Peyer's patch (tissue), 4 donors: ENCODE measurements around the gene FERD3L. TPM values are rescaled to one million over a fixed set of nuclear protein-coding genes. Genes with fewer than 3 reads are reported as not detected.

Experiments used
- DNase-seq, 3 donors: peaks; one replicate each; pipeline ENCODE4 v3.0.0-alpha.2; 2017 to 2019
- H3K27ac ChIP-seq, 4 donors: fragments of 200-600 bp; sonication (generic); one replicate each; pipeline ENCODE4 v1.5.1; 2016 to 2019
- H3K27me3 ChIP-seq, 2 donors: fragments of 200-600 bp; sonication (generic); one replicate each; pipeline ENCODE4 v1.5.1; 2019
- H3K36me3 ChIP-seq, 3 donors: fragments of 200-600 bp; sonication (generic); one replicate each; pipeline ENCODE4 v1.5.1; 2016 to 2019
- H3K4me1 ChIP-seq, 4 donors: fragments of 200-600 bp; sonication (generic); one replicate each; pipeline ENCODE4 v1.5.1; 2016 to 2019
- H3K4me3 ChIP-seq, 4 donors: fragments of 200-600 bp; sonication (generic); 1 replicate in 3 of 4; 2 replicates in 1 of 4; pipeline ENCODE4 v1.5.1; 2016 to 2019; ENCODE audit warnings: mild to moderate bottlenecking in 1 of 4
- H3K9me3 ChIP-seq, 4 donors: fragments of 200-600 bp; sonication (generic); one replicate each; pipeline ENCODE4 v1.5.1; 2016 to 2019; ENCODE audit warnings: mild to moderate bottlenecking in 1 of 4
- POLR2A ChIP-seq, 2 donors: fragments of 450-650 bp; IDR thresholded peaks; one replicate each; pipeline ENCODE4 v1.5.1; 2017; ENCODE audit warnings: antibody characterized with exemption in 2 of 2, mild to moderate bottlenecking in 2 of 2, moderate library complexity in 2 of 2
- total RNA-seq, 4 donors: library from RNA; depleted of rRNA; stranded (reverse); fragments of >200 nt; gene quantifications; one replicate each; pipeline ENCODE4 v1.1.0, GENCODE V29; 2016
- TF ChIP-seq, protein P1 (sequence below), 6 experiments: fragments of 450-650 bp in 4 of 6; fragments of 200-600 bp in 2 of 6; sonication (generic) in 1 of 6; IDR thresholded peaks; one replicate each; pipeline ENCODE4 v1.5.1; 2017 to 2019; ENCODE audit warnings: antibody characterized with exemption in 6 of 6, mild to moderate bottlenecking in 3 of 6, moderate library complexity in 1 of 6

The FERD3L gene
- total RNA-seq, 4 donors from 2014 or later, result not detected

DNA sequence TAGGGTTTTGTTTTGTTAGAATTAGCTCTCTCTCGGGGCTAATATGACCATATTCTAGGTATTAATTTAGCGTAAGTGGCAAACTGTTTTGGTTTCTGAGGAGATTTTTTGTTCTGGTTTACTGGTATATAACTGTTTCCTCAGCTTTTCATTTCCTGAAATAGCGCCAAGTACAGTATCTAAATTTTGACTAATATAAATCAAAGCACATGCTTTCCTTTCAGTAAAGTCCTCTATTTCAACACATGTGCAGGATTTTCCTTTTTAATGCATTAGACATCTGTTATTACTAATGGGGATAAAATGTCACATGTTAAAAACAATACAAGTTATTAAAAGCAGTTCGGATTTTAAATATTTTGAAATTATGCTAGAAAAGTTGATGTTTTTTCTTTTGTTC is 11.3 kb downstream of the FERD3L start:
- H3K4me1 ChIP-seq, result no peaks in the 10 kb centered on the region
- TF ChIP-seq POLR2A (IDR thresholded peaks at IDR 0.05), result no peak
- TF ChIP-seq, protein P1, sequence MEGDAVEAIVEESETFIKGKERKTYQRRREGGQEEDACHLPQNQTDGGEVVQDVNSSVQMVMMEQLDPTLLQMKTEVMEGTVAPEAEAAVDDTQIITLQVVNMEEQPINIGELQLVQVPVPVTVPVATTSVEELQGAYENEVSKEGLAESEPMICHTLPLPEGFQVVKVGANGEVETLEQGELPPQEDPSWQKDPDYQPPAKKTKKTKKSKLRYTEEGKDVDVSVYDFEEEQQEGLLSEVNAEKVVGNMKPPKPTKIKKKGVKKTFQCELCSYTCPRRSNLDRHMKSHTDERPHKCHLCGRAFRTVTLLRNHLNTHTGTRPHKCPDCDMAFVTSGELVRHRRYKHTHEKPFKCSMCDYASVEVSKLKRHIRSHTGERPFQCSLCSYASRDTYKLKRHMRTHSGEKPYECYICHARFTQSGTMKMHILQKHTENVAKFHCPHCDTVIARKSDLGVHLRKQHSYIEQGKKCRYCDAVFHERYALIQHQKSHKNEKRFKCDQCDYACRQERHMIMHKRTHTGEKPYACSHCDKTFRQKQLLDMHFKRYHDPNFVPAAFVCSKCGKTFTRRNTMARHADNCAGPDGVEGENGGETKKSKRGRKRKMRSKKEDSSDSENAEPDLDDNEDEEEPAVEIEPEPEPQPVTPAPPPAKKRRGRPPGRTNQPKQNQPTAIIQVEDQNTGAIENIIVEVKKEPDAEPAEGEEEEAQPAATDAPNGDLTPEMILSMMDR (IDR thresholded peaks at IDR 0.05), result no peak
- no peaks in the 10 kb centered on the region for H3K27me3 ChIP-seq
- no peak overlapping the region for H3K27ac ChIP-seq
- no peak overlapping the region for H3K4me3 ChIP-seq
- no peaks in the 10 kb centered on the region for H3K9me3 ChIP-seq
- no peak for DNase-seq
- H3K36me3 ChIP-seq, result no peaks in the 10 kb centered on the region

DNA sequence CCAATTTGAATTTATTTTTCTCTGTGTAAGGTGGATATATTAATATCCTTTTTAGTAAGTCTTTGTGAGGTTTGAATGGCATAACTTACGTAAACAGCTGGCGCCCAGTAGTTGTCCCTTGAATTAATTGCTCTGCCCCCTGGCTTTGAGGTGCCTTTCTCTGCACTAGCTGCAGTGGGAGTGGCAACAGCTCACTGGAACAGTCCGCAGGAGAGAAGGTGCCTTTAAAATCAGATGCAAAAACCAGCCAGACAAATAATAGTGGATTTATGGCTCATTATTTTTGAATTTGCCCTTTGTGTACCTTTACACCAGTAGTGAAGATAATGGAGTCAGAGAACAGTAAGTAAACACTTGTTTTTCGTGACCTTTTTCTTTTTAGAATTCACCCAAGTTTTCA is 11.8 kb downstream of the FERD3L start:
- Histone ChIP-seq H3K36me3 (no peaks in the 10 kb centered on the region), H3K4me3 (no peak overlapping the region), H3K4me1 (no peaks in the 10 kb centered on the region), H3K9me3 (no peaks in the 10 kb centered on the region), H3K27me3 (no peaks in the 10 kb centered on the region), H3K27ac (no peak overlapping the region)
- TF ChIP-seq, protein P1 (IDR thresholded peaks at IDR 0.05), result no peak
- no peak for TF ChIP-seq POLR2A (IDR thresholded peaks at IDR 0.05)
- no peak for DNase-seq

GRCh38 chr7:19128856-19129255 is 16.4 kb downstream of the FERD3L start:
- no peaks in the 10 kb centered on the region for H3K27me3 ChIP-seq
- no peak overlapping the region for H3K27ac ChIP-seq
- H3K4me3 ChIP-seq, result no peak overlapping the region
- TF ChIP-seq, protein P1 (IDR thresholded peaks at IDR 0.05), result no peak
- TF ChIP-seq POLR2A (IDR thresholded peaks at IDR 0.05), result no peak
- H3K36me3 ChIP-seq, result no peaks in the 10 kb centered on the region
- no peaks in the 10 kb centered on the region for H3K4me1 ChIP-seq
- no peaks in the 10 kb centered on the region for H3K9me3 ChIP-seq
- DNase-seq, result no peak

GRCh38 chr7:19121977-19122588 is 23.1 kb downstream of the FERD3L start:
- TF ChIP-seq POLR2A (IDR thresholded peaks at IDR 0.05), result no peak
- TF ChIP-seq, protein P1 (IDR thresholded peaks at IDR 0.05), result peak in 2 of 6 experiments; percentile 8
- H3K4me1 ChIP-seq, result peaks cover 0 to 15% (median 0%) of the 10 kb centered on the region in 4 donors
- no peaks in the 10 kb centered on the region for H3K36me3 ChIP-seq
- H3K9me3 ChIP-seq, result no peaks in the 10 kb centered on the region
- no peak overlapping the region for H3K4me3 ChIP-seq
- no peak overlapping the region for H3K27ac ChIP-seq
- no peak for DNase-seq
- H3K27me3 ChIP-seq, result peaks cover 0 to 6% of the 10 kb centered on the region in 2 donors

DNA sequence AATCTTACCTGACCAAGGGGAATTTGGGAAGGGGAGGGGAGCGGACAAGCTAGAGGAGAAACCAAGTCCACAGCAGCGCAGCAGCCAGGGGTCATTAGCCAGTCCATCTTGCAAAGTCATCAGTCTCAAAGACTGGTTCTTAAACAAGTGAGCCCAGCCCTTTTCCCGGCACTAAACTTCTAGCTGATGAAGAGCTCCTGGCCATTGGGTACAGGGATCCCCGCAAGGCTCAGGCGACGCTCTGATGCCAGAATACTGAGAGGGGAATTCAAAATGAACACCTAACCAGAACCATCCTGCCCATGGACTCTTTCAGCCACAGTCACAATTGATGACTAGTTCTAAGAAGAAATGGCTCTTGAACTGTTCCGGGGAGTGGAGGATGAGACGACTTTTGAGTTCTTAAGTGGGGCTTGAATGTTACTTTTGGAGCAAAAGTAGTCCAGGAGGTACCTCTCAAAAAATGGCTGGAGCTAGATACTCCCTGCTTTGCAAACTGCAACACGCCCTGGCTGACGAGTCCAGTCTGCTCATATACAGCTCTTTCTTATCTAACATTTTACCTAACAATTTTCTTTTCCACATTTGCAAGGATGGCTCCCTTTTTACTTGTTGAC is 25.2 kb downstream of the FERD3L start:
- Histone ChIP-seq H3K36me3 (no peaks in the 10 kb centered on the region), H3K4me1 (peaks cover 0 to 21% (median 0%) of the 10 kb centered on the region in 4 donors), H3K9me3 (no peaks in the 10 kb centered on the region), H3K27me3 (peaks cover 0 to 12% of the 10 kb centered on the region in 2 donors), H3K4me3 (no peak overlapping the region), H3K27ac (no peak overlapping the region)
- TF ChIP-seq POLR2A (IDR thresholded peaks at IDR 0.05), result no peak
- TF ChIP-seq, protein P1 (IDR thresholded peaks at IDR 0.05), result no peak
- no peak for DNase-seq
